ENCODE data around the gene ARHGAP44.

ARHGAP44 gene

GRCh38 chr17:12907477-12907876 lies 118.2 kb downstream of the ARHGAP44 start:
- no peak for DNase-seq

- DNase-seq: no peak
Measured at GRCh38 chr17:12909046-12909445, 119.7 kb downstream of the ARHGAP44 start.

- DNase-seq: no peak
Measured at GRCh38 chr17:12909511-12909910, 120.2 kb downstream of the ARHGAP44 start.

DNA sequence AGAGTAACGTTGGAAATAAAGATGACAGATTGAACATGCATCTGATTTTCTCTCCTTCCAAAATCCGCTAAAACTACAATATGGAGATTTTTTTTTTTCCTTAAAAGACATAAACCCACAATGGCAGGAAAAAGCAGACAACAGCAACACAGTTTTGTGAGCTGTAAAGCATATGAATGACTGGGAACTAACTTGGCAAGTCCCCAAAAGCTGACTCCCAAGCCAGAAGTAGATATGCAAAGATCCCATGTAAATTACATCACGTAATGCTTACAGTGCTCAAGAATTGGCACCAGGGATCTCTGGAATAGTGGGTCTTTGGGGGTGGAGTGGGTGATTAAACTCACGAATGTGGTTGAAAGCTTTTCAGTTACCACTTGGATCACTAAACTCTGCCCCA lies 121.9 kb downstream of the ARHGAP44 start:
- DNase-seq: no peak

GRCh38 chr17:12917399-12917798 lies 128.1 kb downstream of the ARHGAP44 start:
- no peak for DNase-seq

- no peak for DNase-seq
Measured at GRCh38 chr17:12918142-12918541, 128.8 kb downstream of the ARHGAP44 start.

- DNase-seq: no peak
Measured at GRCh38 chr17:12922120-12922519, 132.8 kb downstream of the ARHGAP44 start.

DNA sequence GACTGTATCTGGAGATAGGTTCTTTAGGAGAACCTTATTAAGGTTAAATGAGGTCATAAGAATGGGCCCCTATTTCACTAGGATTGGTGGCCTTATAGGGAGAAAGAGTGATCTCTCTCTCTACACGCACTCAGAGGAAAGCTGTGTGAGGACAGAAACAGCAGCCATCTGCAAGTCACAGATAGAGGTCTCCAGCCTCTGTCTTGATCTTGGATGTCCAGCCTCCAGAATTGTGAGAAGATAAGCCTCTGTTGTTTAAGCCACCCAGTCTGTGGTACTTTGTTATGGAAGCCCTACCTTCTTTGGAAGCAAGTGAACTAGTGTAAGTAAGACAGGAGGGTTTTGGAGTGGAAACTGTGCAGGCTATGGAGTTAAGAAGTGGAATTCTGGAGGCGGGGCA lies 135.3 kb downstream of the ARHGAP44 start:
- DNase-seq: no peak

GRCh38 chr17:12927001-12927400 lies 137.7 kb downstream of the ARHGAP44 start:
- no peak for DNase-seq

DNA sequence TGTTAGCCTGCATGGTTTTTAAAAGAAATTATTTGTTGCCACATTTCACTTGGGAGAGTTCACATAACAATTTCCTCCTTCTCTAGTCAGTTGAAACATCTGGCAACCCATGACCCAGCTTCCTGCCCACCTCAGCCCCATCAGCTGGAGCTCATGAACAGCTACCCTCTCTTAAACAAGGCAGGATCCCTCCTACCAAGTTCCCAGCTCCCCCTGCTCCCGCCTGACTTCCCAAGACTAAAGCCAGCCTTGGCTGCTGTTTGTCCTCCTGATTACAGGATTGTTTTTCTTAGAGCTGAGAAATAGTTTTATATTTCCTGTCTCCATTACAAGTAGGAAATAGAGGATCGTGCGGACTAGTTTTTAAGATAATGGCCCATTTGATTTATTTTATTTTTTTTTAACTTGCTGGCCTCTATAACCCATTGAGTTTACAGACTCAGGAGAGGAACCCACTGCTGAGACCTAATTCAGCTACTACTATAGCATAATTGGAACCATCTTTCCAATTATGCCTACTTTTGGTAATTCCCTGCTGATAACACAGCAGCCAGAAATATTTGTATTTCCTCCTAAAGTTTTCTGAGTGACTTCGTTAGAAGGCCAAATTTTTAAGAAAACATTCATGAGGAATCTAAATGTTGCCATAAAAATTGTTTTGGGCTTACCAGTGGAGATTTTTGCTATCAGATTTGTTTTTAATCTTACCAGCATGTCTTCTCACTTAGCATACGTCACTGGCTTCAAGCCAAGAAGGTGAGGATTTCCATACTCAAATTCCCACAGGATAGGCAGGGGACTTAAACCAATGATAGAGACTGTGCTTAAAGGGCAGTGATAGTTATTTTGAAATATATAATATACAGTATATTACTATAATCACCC lies 138.5 kb downstream of the ARHGAP44 start:
- no peak for DNase-seq

DNA sequence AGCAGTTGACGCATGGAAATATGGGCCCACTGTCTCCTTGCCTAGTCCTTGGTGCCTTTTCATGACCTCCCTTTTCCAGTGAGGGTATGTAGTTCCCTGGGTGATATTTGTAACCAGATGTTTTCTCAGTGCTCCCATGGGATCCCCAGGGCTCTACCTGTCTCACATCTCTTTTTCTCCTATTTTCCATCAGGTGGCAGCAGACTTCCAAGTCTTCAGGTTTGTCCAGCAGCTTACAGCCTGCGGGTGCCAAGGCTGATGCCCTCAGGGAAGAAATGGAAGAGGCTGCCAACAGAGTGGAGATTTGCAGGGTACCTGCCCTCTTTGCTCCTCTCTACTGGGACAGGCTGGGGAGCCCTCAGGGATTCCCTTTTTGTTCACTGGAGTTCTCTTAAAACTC lies 139.4 kb downstream of the ARHGAP44 start:
- no peak for DNase-seq

DNA sequence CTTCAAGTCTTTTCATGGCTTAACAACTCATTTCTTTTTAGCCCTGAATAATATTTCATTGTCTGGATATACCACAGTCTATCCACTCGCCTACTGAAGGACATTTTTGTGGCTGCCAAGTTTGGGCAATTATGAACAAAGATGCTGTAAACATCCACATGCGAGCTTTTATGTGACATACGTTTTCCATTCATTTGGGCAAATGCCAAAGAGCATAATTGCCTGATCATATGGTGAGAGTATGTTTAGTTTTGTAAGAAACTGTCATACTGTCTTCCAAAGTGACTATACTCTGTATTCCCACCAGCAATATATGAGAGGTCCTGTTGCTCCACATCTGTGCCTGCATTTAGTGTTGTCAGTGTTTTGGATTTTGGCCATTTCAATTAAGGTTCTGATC lies 147.2 kb downstream of the ARHGAP44 start:
- no peak for DNase-seq

DNA sequence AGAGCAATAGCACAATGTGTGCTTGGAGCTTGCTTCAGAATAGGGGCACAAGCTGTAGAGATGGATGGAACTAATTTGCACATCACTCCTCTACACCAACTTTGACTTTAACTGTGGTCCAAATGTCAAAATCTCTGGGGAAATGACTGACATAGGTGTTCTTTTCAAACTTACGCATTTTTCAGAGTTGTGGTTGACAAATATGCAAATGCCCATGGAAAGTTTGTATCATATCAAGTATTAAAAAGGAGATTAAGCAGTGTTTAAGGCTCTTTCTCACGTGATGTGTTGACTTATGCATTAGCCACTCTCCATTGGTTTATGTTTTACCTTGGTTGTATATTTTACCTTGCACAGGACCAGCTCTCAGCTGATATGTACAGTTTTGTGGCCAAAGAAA lies 151.4 kb downstream of the ARHGAP44 start:
- DNase-seq: no peak

DNA sequence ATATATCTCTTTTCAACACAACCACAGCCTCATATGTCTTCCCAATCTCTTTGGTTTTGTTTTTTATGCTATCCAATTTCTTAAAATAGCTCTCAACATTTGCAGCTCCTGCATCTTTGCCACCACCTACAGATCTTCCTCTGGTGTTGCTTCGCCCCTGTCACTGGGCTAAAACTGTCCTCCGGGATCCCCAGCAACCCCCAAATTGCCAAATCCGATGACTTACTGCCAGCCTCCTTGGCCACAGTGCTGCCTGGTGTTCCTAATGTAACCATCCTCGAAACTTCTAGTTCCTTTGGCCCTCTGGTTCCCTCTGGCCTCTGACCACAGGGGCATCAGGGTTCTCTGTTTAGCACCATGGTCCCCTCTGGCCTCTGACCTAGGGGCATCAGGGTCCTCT lies 157.7 kb downstream of the ARHGAP44 start:
- DNase-seq: no peak

- DNase-seq: no peak
Measured at GRCh38 chr17:12952012-12952411, 162.7 kb downstream of the ARHGAP44 start.

GRCh38 chr17:12953156-12953555 lies 163.9 kb downstream of the ARHGAP44 start:
- DNase-seq: no peak

GRCh38 chr17:12955521-12955920 lies 166.2 kb downstream of the ARHGAP44 start:
- DNase-seq: no peak

DNA sequence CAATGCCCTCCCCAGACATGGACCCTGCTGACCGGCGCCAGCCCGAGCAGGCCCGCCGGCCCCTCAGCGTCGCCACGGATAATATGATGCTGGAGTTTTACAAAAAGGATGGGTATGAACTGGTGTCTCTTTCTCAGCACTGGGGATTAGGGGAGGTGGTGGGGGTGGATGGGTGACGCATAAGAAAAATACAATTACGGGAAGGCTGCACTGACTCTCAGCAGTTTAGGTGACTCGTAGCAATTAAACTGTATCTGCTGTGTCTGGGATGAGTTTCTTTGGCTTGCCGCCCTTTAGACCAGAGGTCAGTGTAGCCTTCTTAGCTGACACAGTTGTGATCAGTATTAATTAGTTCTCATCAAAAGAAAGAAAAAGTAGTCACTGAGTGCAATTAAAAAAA lies 169.5 kb downstream of the ARHGAP44 start:
- DNase-seq: no peak

DNA sequence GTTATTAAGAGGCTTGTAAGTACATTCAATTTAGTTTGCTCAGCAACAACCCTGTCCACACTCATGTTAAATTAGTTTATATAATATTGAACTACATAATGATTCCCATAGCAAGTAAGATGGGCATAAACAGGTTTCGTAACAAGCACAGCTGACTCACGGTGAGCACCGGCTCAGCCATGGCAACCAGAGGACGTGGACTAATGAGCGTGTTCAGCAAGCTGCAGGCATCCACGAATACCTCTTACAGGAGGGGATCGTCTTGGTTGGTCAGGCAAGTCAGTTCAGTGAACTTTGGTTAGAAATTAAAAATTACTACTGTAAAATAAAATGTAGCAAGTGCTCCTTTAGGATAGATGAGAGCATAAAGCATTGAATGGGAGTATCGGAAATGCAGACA lies 170.1 kb downstream of the ARHGAP44 start:
- DNase-seq: no peak

- DNase-seq: no peak
Measured at GRCh38 chr17:12961655-12962054, 172.4 kb downstream of the ARHGAP44 start.

- DNase-seq: no peak
Measured at GRCh38 chr17:12963505-12963904, 174.2 kb downstream of the ARHGAP44 start.

DNA sequence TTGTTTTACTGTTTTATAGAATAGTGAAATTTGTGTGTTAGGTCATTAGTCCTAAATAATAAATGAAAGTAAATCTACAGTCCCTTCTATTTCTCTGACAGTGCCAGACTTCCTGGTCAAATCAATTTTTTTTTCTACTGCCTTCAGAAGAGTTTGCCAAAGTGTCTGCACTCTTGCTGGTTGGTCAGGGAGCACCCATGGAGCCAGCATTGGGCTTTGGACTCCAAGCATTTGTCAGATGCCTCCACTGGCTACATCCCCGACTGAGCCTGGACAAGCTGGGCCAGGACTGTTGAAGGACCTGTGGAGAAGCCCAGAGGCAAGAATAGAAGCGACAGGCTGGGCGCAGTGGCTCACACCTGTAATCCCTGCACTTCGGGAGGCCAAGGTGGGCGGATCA lies 174.9 kb downstream of the ARHGAP44 start:
- no peak for DNase-seq

DNA sequence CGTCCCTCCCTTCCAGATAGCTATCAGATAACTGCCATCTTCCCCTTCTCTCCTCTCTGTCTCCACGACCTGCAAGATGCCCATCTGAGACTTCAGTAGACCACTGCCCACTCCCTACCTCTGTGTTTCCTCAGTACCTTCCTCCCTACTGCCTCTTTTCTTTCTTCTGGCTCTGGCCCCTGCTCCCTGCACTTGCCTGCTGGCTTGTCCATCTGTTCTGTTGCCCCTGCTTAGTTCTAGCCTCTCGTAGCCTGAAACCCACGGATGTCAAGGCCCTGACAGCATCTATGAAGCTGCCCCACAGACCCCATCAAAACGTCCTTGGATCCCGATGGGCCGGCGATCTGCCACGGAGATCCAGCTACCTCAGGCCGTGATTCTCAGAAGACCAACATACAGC lies 175.5 kb downstream of the ARHGAP44 start:
- DNase-seq: no peak

DNA sequence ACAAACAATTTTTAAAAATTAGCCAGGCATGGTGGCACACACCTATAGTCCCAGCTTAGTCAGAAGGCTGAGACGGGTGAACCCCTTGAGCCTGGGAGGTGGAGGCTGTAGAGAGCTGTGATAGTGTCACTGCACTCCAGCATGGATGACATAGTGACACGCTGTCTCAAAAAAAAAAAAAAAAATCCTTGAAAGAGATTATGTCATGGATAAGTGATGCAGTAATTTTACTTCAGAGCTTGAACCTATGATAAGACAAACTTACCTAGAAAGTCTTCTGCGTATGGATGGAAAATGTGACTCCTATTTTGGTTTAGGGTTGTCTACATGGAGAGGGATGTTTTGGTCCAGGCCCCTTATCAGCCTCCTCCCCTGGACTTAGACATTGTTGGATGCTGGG lies 176.7 kb downstream of the ARHGAP44 start:
- no peak for DNase-seq

GRCh38 chr17:12966413-12966812 lies 177.1 kb downstream of the ARHGAP44 start:
- DNase-seq: no peak

Measured in central memory CD4-positive, alpha-beta T cell (primary cell).